ENCODE measurements around the gene FKBP4. TPM values are rescaled to one million over a fixed set of nuclear protein-coding genes. Genes with fewer than 3 reads are reported as not detected.

Gene FKBP4
- total and polyA plus RNA-seq, 2 of the 13 experiments (the other 11 are each of a cell fraction or from before 2014, with no cell fraction given), result 25.7 to 66.1 TPM

DNA sequence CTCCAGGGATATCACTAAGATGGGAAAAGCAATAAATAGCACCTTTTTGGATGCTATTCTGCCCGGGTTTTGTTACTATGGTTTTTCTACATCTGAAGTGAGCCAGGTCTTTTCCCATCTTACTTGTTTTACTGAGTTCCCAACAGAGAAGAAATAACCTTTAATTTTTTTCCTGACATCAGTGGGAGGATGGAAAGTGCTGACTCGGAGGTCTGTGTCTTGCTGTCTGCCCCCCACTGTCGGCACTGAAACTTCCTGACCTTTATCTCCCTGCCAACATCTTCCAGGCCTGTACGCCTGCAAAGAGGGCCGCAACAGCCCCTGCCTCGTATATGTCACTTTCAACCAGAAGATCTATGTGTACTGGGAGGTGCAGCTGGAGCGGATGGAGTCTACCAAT, 28.7 kb downstream of the FKBP4 start:
- no peak overlapping the region for H3K9ac ChIP-seq (ENCODE audit: insufficient read depth, low read depth, low read length)
- BruUV-seq (replicated peaks), result no TSS peak
- no peak overlapping the region for H3K4me2 ChIP-seq (ENCODE audit: low read depth, low read length)
- no peak overlapping the region for H2AFZ ChIP-seq (ENCODE audit: low read length)
- DNase-seq (ENCODE audit: low spot score) (no peak), ATAC-seq (no peak), FAIRE-seq (no peak)
- H3K79me2 ChIP-seq (ENCODE audit: insufficient read depth, low read length), result no peaks in the 10 kb centered on the region
- in situ Hi-C loops (cut with HindIII; ENCODE audit: extremely low pct_ligation_motif_present, low pct_unique_long_range_greater_than_20kb), result no loop called here
- peaks cover 26 to 75% of the 10 kb centered on the region in 2 experiments; a peak in 4 of 5 replicates for H3K36me3 ChIP-seq (replicated peaks in 1 of 2; ENCODE audit: control insufficient read depth in 1 of 2, insufficient read depth in 2 of 2, low read length in 2 of 2)
- 88% methylated on average over 7 of the region's 7 CpGs for WGBS (ENCODE audit: low lambda C conversion rate)
- intact Hi-C loops (cut with micrococcal nuclease; ENCODE audit: unreplicated experiment), result no loop called here
- H3K4me3 ChIP-seq (replicated peaks in 1 of 3; ENCODE audit: insufficient read depth in 1 of 3, low read depth in 2 of 3, low read length in 3 of 3), result no peak overlapping the region
- TF ChIP-seq MAFF (IDR thresholded peaks at IDR 0.05; ENCODE audit: low read depth, low read length), result peak; percentile 93
- peak; percentile 92 to 96 for TF ChIP-seq MAFK (conservative IDR thresholded peaks at IDR 0.05 in 1 of 2, IDR thresholded peaks at IDR 0.05 in 1 of 2; ENCODE audit: low read length in 2 of 2)
- no peak for TF ChIP-seq CEBPB (IDR thresholded peaks at IDR 0.05; ENCODE audit: borderline replicate concordance, low read depth, low read length)
- no peaks in the 10 kb centered on the region for H3K9me3 ChIP-seq (ENCODE audit: low read length)
- H3K27me3 ChIP-seq (ENCODE audit: control insufficient read depth in 1 of 2, insufficient read depth in 2 of 2, low read length in 2 of 2), result no peaks in the 10 kb centered on the region
- no peaks in the 10 kb centered on the region for H3K4me1 ChIP-seq (ENCODE audit: insufficient read depth, low read length)
- H4K20me1 ChIP-seq (ENCODE audit: insufficient read depth, low read length), result no peaks in the 10 kb centered on the region
- H3K27ac ChIP-seq (ENCODE audit: extremely low read length, insufficient read depth, low read length), result no peak overlapping the region
- CTCF ChIA-PET (ENCODE audit: low intra/inter-chr PET ratio, low total read pairs), result no interaction called here
- POLR2A ChIA-PET, result no interaction called here

GRCh38 chr12:2824541-2824940, 29.8 kb downstream of the FKBP4 start:
- ChIA-PET POLR2A (no interaction called here), CTCF (ENCODE audit: low intra/inter-chr PET ratio, low total read pairs) (no interaction called here)
- intact Hi-C loops (cut with micrococcal nuclease; ENCODE audit: unreplicated experiment), result no loop called here
- in situ Hi-C loops (cut with HindIII; ENCODE audit: extremely low pct_ligation_motif_present, low pct_unique_long_range_greater_than_20kb), result no loop called here
- no peaks in the 10 kb centered on the region for H4K20me1 ChIP-seq (ENCODE audit: insufficient read depth, low read length)
- no peak overlapping the region for H3K4me2 ChIP-seq (ENCODE audit: low read depth, low read length)
- H3K79me2 ChIP-seq (ENCODE audit: insufficient read depth, low read length), result no peaks in the 10 kb centered on the region
- no peak overlapping the region for H3K27ac ChIP-seq (ENCODE audit: extremely low read length, insufficient read depth, low read length)
- H3K27me3 ChIP-seq (ENCODE audit: control insufficient read depth in 1 of 2, insufficient read depth in 2 of 2, low read length in 2 of 2), result no peaks in the 10 kb centered on the region
- FAIRE-seq (no peak), DNase-seq (ENCODE audit: low spot score) (no peak), ATAC-seq (no peak)
- no peak overlapping the region for H2AFZ ChIP-seq (ENCODE audit: low read length)
- H3K4me1 ChIP-seq (ENCODE audit: insufficient read depth, low read length), result no peaks in the 10 kb centered on the region
- 96% methylated on average over 6 of the region's 6 CpGs for WGBS (ENCODE audit: low lambda C conversion rate)
- no peak overlapping the region for H3K9ac ChIP-seq (ENCODE audit: insufficient read depth, low read depth, low read length)
- no peak overlapping the region for H3K4me3 ChIP-seq (replicated peaks in 1 of 3; ENCODE audit: insufficient read depth in 1 of 3, low read depth in 2 of 3, low read length in 3 of 3)
- peaks cover 26 to 75% of the 10 kb centered on the region in 2 experiments; a peak in 4 of 5 replicates for H3K36me3 ChIP-seq (replicated peaks in 1 of 2; ENCODE audit: control insufficient read depth in 1 of 2, insufficient read depth in 2 of 2, low read length in 2 of 2)
- no peak for TF ChIP-seq NFKBIZ (CRISPR knock-in tag; IDR thresholded peaks at IDR 0.05)
- TF ChIP-seq ZIK1 (CRISPR knock-in tag; IDR thresholded peaks at IDR 0.05; ENCODE audit: borderline replicate concordance, low read depth), result no peak
- TF ChIP-seq ZNF607 (CRISPR knock-in tag; IDR thresholded peaks at IDR 0.05; ENCODE audit: borderline replicate concordance), result no peak
- no peak for TF ChIP-seq TEF (CRISPR knock-in tag; IDR thresholded peaks at IDR 0.05)
- no peak for TF ChIP-seq RELA (CRISPR knock-in tag; IDR thresholded peaks at IDR 0.05)
- TF ChIP-seq POLR2AphosphoS5 (IDR thresholded peaks at IDR 0.05; ENCODE audit: low read depth, low read length), result no peak
- no peak for TF ChIP-seq GPN1 (CRISPR knock-in tag; IDR thresholded peaks at IDR 0.05; ENCODE audit: borderline replicate concordance)
- no peak for TF ChIP-seq MED13 (CRISPR knock-in tag; IDR thresholded peaks at IDR 0.05)
- no peaks in the 10 kb centered on the region for H3K9me3 ChIP-seq (ENCODE audit: low read length)
- no TSS peak for BruUV-seq (replicated peaks)

Measured in HepG2 (cell line).